Fibroblast of mammary gland (primary cell): ENCODE measurements around the gene CYBC1.

Source experiments
- DNase-seq: peaks from one replicate; pipeline ENCODE4 v3.0.0-alpha.2; 2010; ENCODE audit warnings: low read depth
- H3K4me3 ChIP-seq: 2 replicates; pipeline ENCODE4 v1.5.1; 2011; ENCODE audit warnings: low read depth, mild to moderate bottlenecking, low read length, moderate library complexity; ENCODE audit not compliant: control insufficient read depth
- TF ChIP-seq, protein P1 (sequence below): conservative IDR thresholded peaks from 2 replicates; pipeline ENCODE4 v1.5.1; 2011; ENCODE audit warnings: low read depth, low read length, inconsistent platforms; ENCODE audit not compliant: control insufficient read depth, insufficient read depth

The CYBC1 gene

DNA sequence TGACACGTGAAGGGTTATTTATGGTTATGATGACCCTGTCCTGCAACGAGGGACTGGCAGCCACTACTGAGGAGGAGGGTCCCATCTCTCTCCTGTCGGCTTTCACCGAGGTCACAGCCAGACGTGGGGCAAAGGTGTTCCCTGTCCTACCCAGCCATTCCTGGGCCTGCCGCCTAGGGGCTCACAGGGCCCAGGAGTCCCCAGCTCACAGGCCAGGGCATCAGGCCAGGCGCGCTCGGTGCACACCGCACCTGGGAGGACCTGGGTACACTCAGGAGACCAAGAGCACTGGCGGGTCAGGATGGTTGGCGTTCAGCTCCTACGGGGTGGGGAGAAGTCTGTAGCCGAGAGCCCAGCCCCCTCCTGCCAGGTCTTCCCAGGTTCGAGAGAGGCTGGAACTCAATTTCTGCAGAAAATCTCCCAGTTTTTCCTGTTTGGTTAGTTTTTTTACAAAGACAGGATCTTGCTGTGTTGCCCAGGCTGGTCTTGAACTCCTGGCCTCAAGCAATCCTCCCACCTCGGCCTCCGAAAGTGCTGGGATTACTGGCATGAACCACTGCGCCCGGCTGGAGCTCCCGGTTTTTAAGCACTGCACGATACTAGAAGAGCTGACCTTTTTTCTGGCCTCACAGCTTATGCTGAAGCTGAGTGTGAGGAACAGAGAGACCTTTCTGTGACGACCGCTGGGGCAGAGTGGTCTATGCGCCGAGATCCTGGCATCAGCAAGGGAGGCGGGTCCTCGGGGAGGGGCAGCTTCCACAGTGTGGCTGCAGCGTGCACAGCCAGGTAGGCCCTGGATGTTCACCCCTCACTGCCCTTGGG, 7.7 kb downstream of the CYBC1 start:
- H3K4me3 ChIP-seq, result no peak overlapping the region
- TF ChIP-seq, protein P1, sequence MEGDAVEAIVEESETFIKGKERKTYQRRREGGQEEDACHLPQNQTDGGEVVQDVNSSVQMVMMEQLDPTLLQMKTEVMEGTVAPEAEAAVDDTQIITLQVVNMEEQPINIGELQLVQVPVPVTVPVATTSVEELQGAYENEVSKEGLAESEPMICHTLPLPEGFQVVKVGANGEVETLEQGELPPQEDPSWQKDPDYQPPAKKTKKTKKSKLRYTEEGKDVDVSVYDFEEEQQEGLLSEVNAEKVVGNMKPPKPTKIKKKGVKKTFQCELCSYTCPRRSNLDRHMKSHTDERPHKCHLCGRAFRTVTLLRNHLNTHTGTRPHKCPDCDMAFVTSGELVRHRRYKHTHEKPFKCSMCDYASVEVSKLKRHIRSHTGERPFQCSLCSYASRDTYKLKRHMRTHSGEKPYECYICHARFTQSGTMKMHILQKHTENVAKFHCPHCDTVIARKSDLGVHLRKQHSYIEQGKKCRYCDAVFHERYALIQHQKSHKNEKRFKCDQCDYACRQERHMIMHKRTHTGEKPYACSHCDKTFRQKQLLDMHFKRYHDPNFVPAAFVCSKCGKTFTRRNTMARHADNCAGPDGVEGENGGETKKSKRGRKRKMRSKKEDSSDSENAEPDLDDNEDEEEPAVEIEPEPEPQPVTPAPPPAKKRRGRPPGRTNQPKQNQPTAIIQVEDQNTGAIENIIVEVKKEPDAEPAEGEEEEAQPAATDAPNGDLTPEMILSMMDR, result no peak
- DNase-seq, result no peak

DNA sequence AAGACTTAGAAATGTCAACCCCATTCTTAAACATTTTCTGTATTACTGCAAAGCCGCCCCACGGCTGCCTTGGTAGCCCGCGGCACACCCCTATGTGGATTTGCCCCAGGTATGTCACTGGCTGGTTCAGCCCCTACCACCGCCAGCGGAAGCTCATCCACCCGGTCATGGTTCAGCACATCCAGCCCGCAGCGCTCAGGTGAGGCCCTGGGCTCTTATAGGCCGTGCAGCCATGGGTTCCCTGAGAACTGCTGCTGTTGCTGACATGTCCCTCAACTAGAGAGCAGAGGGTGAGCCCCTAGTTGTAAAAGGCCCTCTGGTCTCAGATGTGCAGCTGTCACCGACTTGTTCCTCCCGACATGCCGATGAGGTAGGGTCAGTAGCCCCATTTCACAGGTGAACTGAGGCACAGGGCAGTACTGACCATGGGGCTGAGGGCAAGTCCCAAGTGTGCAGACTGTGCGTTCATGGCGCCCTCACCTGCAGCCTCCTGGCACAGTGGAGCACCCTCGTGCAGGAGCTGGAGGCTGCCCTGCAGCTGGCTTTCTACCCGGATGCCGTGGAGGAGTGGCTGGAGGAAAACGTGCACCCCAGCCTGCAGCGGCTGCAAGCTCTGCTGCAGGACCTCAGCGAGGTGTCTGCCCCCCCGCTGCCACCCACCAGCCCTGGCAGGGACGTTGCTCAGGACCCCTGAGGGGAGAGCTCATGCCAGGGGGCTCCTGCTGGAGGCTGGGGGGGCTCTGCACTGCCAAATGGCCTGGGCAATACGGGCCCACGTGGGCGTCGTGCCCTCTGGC, 8.7 kb downstream of the CYBC1 start:
- no peak for DNase-seq
- TF ChIP-seq, protein P1, result no peak
- no peak overlapping the region for H3K4me3 ChIP-seq

DNA sequence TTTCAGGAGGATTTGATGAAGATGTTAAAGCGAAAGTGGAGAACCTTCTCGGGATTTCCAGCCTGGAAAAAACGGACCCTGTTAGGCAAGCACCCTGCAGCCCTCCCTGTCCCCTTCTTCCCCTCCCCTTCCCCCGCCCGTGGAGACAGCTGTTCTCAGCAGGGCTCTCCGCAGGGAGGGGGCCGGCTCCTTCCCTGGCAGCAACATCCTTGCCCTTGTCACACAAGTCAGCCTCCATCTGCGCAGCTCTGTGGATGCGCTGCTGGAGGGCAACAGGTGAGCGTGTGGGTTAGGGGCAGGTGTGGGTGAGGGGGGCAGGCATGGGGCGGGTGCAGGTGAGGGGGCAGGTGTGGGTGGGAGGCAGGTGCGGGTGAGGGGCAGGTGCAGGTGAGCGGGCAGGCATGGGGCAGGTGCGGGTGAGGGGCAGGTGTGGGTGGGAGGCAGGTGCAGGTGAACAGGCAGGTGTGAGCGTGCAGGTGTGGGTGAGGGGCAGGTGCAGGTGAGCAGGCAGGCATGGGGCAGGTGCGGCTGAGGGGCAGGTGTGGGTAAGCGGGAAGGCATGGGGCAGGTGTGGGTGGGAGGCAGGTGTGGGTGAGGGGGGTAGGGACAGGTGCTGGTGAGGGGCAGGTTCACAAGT, 9.4 kb downstream of the CYBC1 start:
- no peak for DNase-seq
- H3K4me3 ChIP-seq, result no peak overlapping the region
- TF ChIP-seq, protein P1, result no peak

DNA sequence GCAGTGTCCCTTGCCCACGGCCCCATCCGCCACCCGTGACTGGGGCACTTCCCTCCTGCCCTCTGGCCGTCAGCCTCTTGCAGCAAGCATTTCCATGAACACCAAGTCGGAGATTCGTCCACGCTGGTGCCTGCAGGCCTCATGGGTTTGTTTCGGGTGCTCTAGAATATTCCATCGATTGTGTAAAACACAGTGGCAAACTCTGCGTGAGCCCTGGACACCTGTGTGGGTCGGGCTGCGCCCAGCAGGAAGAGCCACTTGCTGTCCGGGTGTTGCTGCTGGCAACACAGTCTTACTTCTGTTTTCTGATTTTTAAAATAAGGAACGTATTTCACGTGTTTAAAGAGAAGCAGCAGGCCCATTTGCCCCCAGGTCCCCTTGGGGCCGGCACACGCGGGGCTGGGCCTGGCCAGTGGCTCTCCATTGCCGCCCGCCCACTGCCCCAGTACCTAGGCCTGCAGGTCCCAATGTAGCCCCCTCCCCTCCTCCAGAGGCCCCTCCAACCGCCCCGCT, 10.0 kb downstream of the CYBC1 start:
- DNase-seq, result no peak
- TF ChIP-seq, protein P1, result no peak
- no peak overlapping the region for H3K4me3 ChIP-seq

DNA sequence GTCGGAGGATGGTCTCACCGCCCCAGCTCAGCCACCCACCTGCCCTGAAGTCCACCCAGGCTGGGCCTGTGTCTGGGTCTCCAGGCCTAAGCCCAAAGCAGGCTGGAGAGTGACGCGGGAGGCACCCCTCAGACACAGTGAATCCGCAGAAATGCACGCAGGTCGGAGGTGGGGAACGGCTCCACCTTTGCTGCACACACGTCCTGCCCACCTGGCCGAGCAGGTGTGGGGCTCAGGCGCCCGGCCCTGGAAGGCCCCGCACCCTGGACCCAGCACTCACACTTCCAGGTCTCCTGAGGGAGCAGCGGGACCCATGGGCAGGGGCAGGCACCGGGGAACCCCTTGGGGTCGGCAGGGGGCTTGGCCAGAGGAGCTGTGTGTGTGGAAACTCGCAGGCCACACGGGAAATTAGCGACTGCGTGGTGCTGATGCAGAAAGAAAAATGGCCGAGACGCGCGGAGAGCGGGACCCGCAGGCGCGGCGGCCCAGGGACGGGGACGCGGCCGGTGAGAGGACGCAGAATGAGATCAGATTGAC, 10.7 kb downstream of the CYBC1 start:
- DNase-seq, result no peak
- TF ChIP-seq, protein P1, result no peak
- no peak overlapping the region for H3K4me3 ChIP-seq

DNA sequence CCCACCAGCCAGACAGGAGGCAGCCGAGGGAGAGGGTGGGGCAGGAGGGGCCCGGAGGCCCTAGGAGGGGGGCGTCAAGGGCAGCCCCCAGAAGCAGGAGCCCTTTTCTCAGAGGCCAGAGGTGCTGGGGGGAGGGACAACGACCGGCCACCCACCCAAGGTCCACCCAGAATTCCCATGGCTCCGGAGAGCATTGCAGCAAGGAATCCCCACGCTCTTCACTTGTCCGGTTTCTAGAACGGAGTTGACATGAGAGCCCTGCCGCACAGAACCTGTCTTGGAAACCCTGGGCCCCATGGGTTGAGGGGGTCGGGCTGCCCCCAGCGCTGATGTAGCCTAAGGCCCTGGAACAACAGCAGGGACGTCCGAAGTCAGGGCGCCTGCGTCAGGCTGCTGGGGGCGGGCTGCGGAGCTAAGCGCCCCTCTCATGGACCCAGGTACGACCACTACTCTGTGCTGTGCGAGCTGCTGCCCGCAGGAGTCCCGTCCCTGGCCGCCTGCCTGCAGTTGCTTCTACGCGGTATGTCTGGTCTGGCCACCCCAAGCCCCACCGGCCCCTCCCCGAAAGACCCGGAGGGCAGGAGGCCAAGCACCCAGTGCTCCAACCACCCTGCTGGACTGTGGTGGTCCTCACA, 11.2 kb downstream of the CYBC1 start:
- no peak overlapping the region for H3K4me3 ChIP-seq
- no peak for DNase-seq
- TF ChIP-seq, protein P1, result no peak
